ENCODE measurements around the gene ADD1.

ADD1 gene

GRCh38 chr4:2907706-2908293 lies 64.2 kb downstream of the ADD1 start:
- WGBS (ENCODE audit: extremely low coverage, insufficient coverage, low lambda C conversion rate) = no CpG with 5 or more reads among the region's 11 CpGs
- no peak overlapping the region for H3K27ac ChIP-seq (ENCODE audit: low read depth, low read length)

DNA sequence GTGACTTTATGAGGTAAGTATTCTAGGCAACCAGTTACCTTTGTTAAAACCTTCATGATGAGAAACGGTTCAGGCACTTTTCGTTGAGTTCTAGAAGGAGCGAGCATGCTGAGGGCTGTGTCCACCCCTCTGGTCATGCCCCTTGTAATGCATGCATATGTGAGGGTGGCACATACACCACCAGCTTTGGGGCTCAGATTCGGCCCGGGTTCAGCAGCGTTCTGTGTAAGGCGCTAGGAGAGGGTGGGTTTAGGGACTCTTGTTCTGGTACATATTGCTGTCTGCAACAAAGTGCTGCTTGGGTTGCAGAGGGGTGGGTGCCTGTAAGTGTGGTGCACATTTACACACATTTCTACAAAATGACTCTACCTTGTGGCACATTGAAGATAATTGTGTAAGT lies 65.0 kb downstream of the ADD1 start:
- Histone ChIP-seq H2AK5ac (ENCODE audit: low read length) (no peak overlapping the region), H3K4me1 (ENCODE audit: control insufficient read depth, low read depth, low read length) (no peaks in the 10 kb centered on the region), H3K56ac (ENCODE audit: low read length) (no peak overlapping the region), H3K79me1 (ENCODE audit: low read length) (peaks cover 5% of the 10 kb centered on the region), H3K27ac (ENCODE audit: low read depth, low read length) (no peak overlapping the region), H3K18ac (ENCODE audit: low read length) (no peak overlapping the region), H3K27me3 (ENCODE audit: insufficient read depth, low read length, poor library complexity) (no peaks in the 10 kb centered on the region), H4K8ac (ENCODE audit: low read depth, low read length) (no peak overlapping the region), H3K79me2 (ENCODE audit: control insufficient read depth, insufficient read depth, low read length) (no peaks in the 10 kb centered on the region), H3K4me3 (ENCODE audit: low read length) (no peak overlapping the region), H3K9ac (ENCODE audit: low read length) (no peak overlapping the region), H2BK5ac (ENCODE audit: low read length) (no peak overlapping the region), H2BK15ac (replicated peaks; ENCODE audit: low read depth) (no peak overlapping the region), H4K5ac (ENCODE audit: low read length) (no peak overlapping the region), H3K4ac (ENCODE audit: low read depth, low read length) (no peak overlapping the region), H2BK120ac (ENCODE audit: low read depth, low read length) (no peak overlapping the region), H3K23ac (ENCODE audit: low read length) (no peak overlapping the region), H3K36me3 (ENCODE audit: control insufficient read depth, insufficient read depth, low read length) (peaks cover 13% of the 10 kb centered on the region), H3K4me2 (ENCODE audit: low read length) (no peak overlapping the region)
- no peak for DNase-seq
- WGBS (ENCODE audit: extremely low coverage, insufficient coverage, low lambda C conversion rate) = no CpG with 5 or more reads among the region's 7 CpGs

More at GRCh38 chr4:2907706-2908293, 64.2 kb downstream of the ADD1 start:
- no peak overlapping the region for H3K23ac ChIP-seq (ENCODE audit: low read length)
- no peak overlapping the region for H2AK5ac ChIP-seq (ENCODE audit: low read length)
- H3K27me3 ChIP-seq (ENCODE audit: insufficient read depth, low read length, poor library complexity) = no peaks in the 10 kb centered on the region
- no peak overlapping the region for H3K56ac ChIP-seq (ENCODE audit: low read length)
- no peak for DNase-seq
- no peaks in the 10 kb centered on the region for H3K79me2 ChIP-seq (ENCODE audit: control insufficient read depth, insufficient read depth, low read length)
- H3K4me2 ChIP-seq (ENCODE audit: low read length) = no peak overlapping the region
- H3K4me1 ChIP-seq (ENCODE audit: control insufficient read depth, low read depth, low read length) = no peaks in the 10 kb centered on the region
- no peak overlapping the region for H2BK120ac ChIP-seq (ENCODE audit: low read depth, low read length)
- no peak overlapping the region for H3K18ac ChIP-seq (ENCODE audit: low read length)
- H3K4me3 ChIP-seq (ENCODE audit: low read length) = no peak overlapping the region
- no peak overlapping the region for H2BK5ac ChIP-seq (ENCODE audit: low read length)
- H3K9ac ChIP-seq (ENCODE audit: low read length) = no peak overlapping the region
- peaks cover 5% of the 10 kb centered on the region for H3K79me1 ChIP-seq (ENCODE audit: low read length)
- no peak overlapping the region for H4K5ac ChIP-seq (ENCODE audit: low read length)
- no peak overlapping the region for H2BK15ac ChIP-seq (replicated peaks; ENCODE audit: low read depth)
- no peak overlapping the region for H4K8ac ChIP-seq (ENCODE audit: low read depth, low read length)
- H3K36me3 ChIP-seq (ENCODE audit: control insufficient read depth, insufficient read depth, low read length) = peaks cover 15% of the 10 kb centered on the region
- no peak overlapping the region for H3K4ac ChIP-seq (ENCODE audit: low read depth, low read length)

- H3K4ac ChIP-seq (ENCODE audit: low read depth, low read length) = no peak overlapping the region
- H3K4me1 ChIP-seq (ENCODE audit: control insufficient read depth, low read depth, low read length) = no peaks in the 10 kb centered on the region
- no peak overlapping the region for H4K8ac ChIP-seq (ENCODE audit: low read depth, low read length)
- H4K5ac ChIP-seq (ENCODE audit: low read length) = no peak overlapping the region
- no peak overlapping the region for H3K4me2 ChIP-seq (ENCODE audit: low read length)
- no peaks in the 10 kb centered on the region for H3K79me2 ChIP-seq (ENCODE audit: control insufficient read depth, insufficient read depth, low read length)
- no peak overlapping the region for H2BK5ac ChIP-seq (ENCODE audit: low read length)
- no peak overlapping the region for H3K9ac ChIP-seq (ENCODE audit: low read length)
- no peak overlapping the region for H3K4me3 ChIP-seq (ENCODE audit: low read length)
- no peak overlapping the region for H2AK5ac ChIP-seq (ENCODE audit: low read length)
- no peak overlapping the region for H3K27ac ChIP-seq (ENCODE audit: low read depth, low read length)
- no peak overlapping the region for H2BK120ac ChIP-seq (ENCODE audit: low read depth, low read length)
- peaks cover 11% of the 10 kb centered on the region for H3K36me3 ChIP-seq (ENCODE audit: control insufficient read depth, insufficient read depth, low read length)
- no peak overlapping the region for H3K23ac ChIP-seq (ENCODE audit: low read length)
- peaks cover 5% of the 10 kb centered on the region for H3K79me1 ChIP-seq (ENCODE audit: low read length)
- no peaks in the 10 kb centered on the region for H3K27me3 ChIP-seq (ENCODE audit: insufficient read depth, low read length, poor library complexity)
- no peak overlapping the region for H3K18ac ChIP-seq (ENCODE audit: low read length)
- H3K56ac ChIP-seq (ENCODE audit: low read length) = no peak overlapping the region
- no peak overlapping the region for H2BK15ac ChIP-seq (replicated peaks; ENCODE audit: low read depth)
- WGBS (ENCODE audit: extremely low coverage, insufficient coverage, low lambda C conversion rate) = no CpG with 5 or more reads among the region's 8 CpGs
- no peak for DNase-seq
Observed at GRCh38 chr4:2909583-2909982, 65.9 kb downstream of the ADD1 start.

GRCh38 chr4:2910409-2910808 lies 66.8 kb downstream of the ADD1 start:
- no CpG with 5 or more reads among the region's 7 CpGs for WGBS (ENCODE audit: extremely low coverage, insufficient coverage, low lambda C conversion rate)
- H3K18ac ChIP-seq (ENCODE audit: low read length) = no peak overlapping the region
- no peak overlapping the region for H2BK120ac ChIP-seq (ENCODE audit: low read depth, low read length)
- H3K4me2 ChIP-seq (ENCODE audit: low read length) = no peak overlapping the region
- no peaks in the 10 kb centered on the region for H3K79me2 ChIP-seq (ENCODE audit: control insufficient read depth, insufficient read depth, low read length)
- H3K36me3 ChIP-seq (ENCODE audit: control insufficient read depth, insufficient read depth, low read length) = peaks cover 6% of the 10 kb centered on the region
- no peak overlapping the region for H3K56ac ChIP-seq (ENCODE audit: low read length)
- no peak overlapping the region for H2BK5ac ChIP-seq (ENCODE audit: low read length)
- H3K4me3 ChIP-seq (ENCODE audit: low read length) = no peak overlapping the region
- no peak overlapping the region for H3K9ac ChIP-seq (ENCODE audit: low read length)
- H2BK15ac ChIP-seq (replicated peaks; ENCODE audit: low read depth) = no peak overlapping the region
- H3K79me1 ChIP-seq (ENCODE audit: low read length) = peaks cover 5% of the 10 kb centered on the region
- H3K4me1 ChIP-seq (ENCODE audit: control insufficient read depth, low read depth, low read length) = no peaks in the 10 kb centered on the region
- no peak overlapping the region for H3K4ac ChIP-seq (ENCODE audit: low read depth, low read length)
- no peak overlapping the region for H4K5ac ChIP-seq (ENCODE audit: low read length)
- H2AK5ac ChIP-seq (ENCODE audit: low read length) = no peak overlapping the region
- no peak overlapping the region for H3K27ac ChIP-seq (ENCODE audit: low read depth, low read length)
- H4K8ac ChIP-seq (ENCODE audit: low read depth, low read length) = no peak overlapping the region
- DNase-seq = peak; percentile 33
- H3K27me3 ChIP-seq (ENCODE audit: insufficient read depth, low read length, poor library complexity) = no peaks in the 10 kb centered on the region
- no peak overlapping the region for H3K23ac ChIP-seq (ENCODE audit: low read length)

GRCh38 chr4:2911868-2912267 lies 68.2 kb downstream of the ADD1 start:
- H4K5ac ChIP-seq (ENCODE audit: low read length) = no peak overlapping the region
- no peak overlapping the region for H2BK120ac ChIP-seq (ENCODE audit: low read depth, low read length)
- H3K9ac ChIP-seq (ENCODE audit: low read length) = no peak overlapping the region
- no peaks in the 10 kb centered on the region for H3K4me1 ChIP-seq (ENCODE audit: control insufficient read depth, low read depth, low read length)
- no peak overlapping the region for H3K27ac ChIP-seq (ENCODE audit: low read depth, low read length)
- H3K79me2 ChIP-seq (ENCODE audit: control insufficient read depth, insufficient read depth, low read length) = no peaks in the 10 kb centered on the region
- no peak overlapping the region for H3K4ac ChIP-seq (ENCODE audit: low read depth, low read length)
- peaks cover 6% of the 10 kb centered on the region for H3K36me3 ChIP-seq (ENCODE audit: control insufficient read depth, insufficient read depth, low read length)
- H4K8ac ChIP-seq (ENCODE audit: low read depth, low read length) = no peak overlapping the region
- H3K4me2 ChIP-seq (ENCODE audit: low read length) = no peak overlapping the region
- peaks cover 5% of the 10 kb centered on the region for H3K79me1 ChIP-seq (ENCODE audit: low read length)
- no peak overlapping the region for H3K23ac ChIP-seq (ENCODE audit: low read length)
- no peak overlapping the region for H2BK15ac ChIP-seq (replicated peaks; ENCODE audit: low read depth)
- no peak overlapping the region for H3K56ac ChIP-seq (ENCODE audit: low read length)
- no peak overlapping the region for H3K4me3 ChIP-seq (ENCODE audit: low read length)
- no peak for DNase-seq
- no peak overlapping the region for H2AK5ac ChIP-seq (ENCODE audit: low read length)
- WGBS (ENCODE audit: extremely low coverage, insufficient coverage, low lambda C conversion rate) = no CpG with 5 or more reads among the region's 3 CpGs
- H3K27me3 ChIP-seq (ENCODE audit: insufficient read depth, low read length, poor library complexity) = no peaks in the 10 kb centered on the region
- no peak overlapping the region for H3K18ac ChIP-seq (ENCODE audit: low read length)
- no peak overlapping the region for H2BK5ac ChIP-seq (ENCODE audit: low read length)

- Histone ChIP-seq H2AK5ac (ENCODE audit: low read length) (no peak overlapping the region), H2BK15ac (replicated peaks; ENCODE audit: low read depth) (no peak overlapping the region), H3K9ac (ENCODE audit: low read length) (no peak overlapping the region), H2BK120ac (ENCODE audit: low read depth, low read length) (no peak overlapping the region), H3K56ac (ENCODE audit: low read length) (no peak overlapping the region), H3K4me3 (ENCODE audit: low read length) (no peak overlapping the region), H3K18ac (ENCODE audit: low read length) (no peak overlapping the region), H3K4me1 (ENCODE audit: control insufficient read depth, low read depth, low read length) (no peaks in the 10 kb centered on the region), H3K79me1 (ENCODE audit: low read length) (peaks cover 3% of the 10 kb centered on the region), H3K4ac (ENCODE audit: low read depth, low read length) (no peak overlapping the region), H3K27me3 (ENCODE audit: insufficient read depth, low read length, poor library complexity) (no peaks in the 10 kb centered on the region), H3K27ac (ENCODE audit: low read depth, low read length) (no peak overlapping the region), H3K4me2 (ENCODE audit: low read length) (no peak overlapping the region), H4K5ac (ENCODE audit: low read length) (no peak overlapping the region), H3K23ac (ENCODE audit: low read length) (no peak overlapping the region), H3K36me3 (ENCODE audit: control insufficient read depth, insufficient read depth, low read length) (peaks cover 4% of the 10 kb centered on the region), H3K79me2 (ENCODE audit: control insufficient read depth, insufficient read depth, low read length) (no peaks in the 10 kb centered on the region), H2BK5ac (ENCODE audit: low read length) (no peak overlapping the region), H4K8ac (ENCODE audit: low read depth, low read length) (no peak overlapping the region)
- WGBS (ENCODE audit: extremely low coverage, insufficient coverage, low lambda C conversion rate) = no CpG with 5 or more reads among the region's 6 CpGs
- DNase-seq = no peak
Observed at GRCh38 chr4:2913168-2913567, 69.5 kb downstream of the ADD1 start.

Measured in mesendoderm (in vitro differentiated cells).